PC-9 (cell line): ENCODE measurements around the gene ARL6.

Experiments
- CTCF ChIP-seq: fragments of 200-600 bp; sonication (generic); conservative IDR thresholded peaks from 2 replicates; pipeline ENCODE4 v1.6.1; 2017; ENCODE audit warnings: mixed run types, antibody characterized with exemption, mild to moderate bottlenecking, moderate library complexity
- EZH2 ChIP-seq: fragments of 200-600 bp; sonication (generic); IDR thresholded peaks from 2 replicates; pipeline ENCODE4 v1.8.0; 2017; ENCODE audit warnings: antibody characterized with exemption, low read depth

- TF ChIP-seq CTCF (no peak), EZH2 (no peak)
These were observed 13.6 kb downstream of the ARL6 start for GRCh38 chr3:97778152-97778551.
